Neural cell (in vitro differentiated cells): ENCODE data around the gene PDHA1.

Experiments
- EP300 ChIP-seq: fragments of 450-650 bp; conservative IDR thresholded peaks from 2 replicates; pipeline ENCODE4 v1.6.1; 2014; ENCODE audit warnings: antibody characterized with exemption, mild to moderate bottlenecking, moderate library complexity; ENCODE audit not compliant: poor library complexity, severe bottlenecking
- POLR2AphosphoS5 ChIP-seq: IDR thresholded peaks from 2 replicates; pipeline ENCODE4 v1.6.1; 2012
- RAD21 ChIP-seq: fragments of 450-650 bp; conservative IDR thresholded peaks from 2 replicates; pipeline ENCODE4 v1.6.1; 2014; ENCODE audit warnings: antibody characterized with exemption, mild to moderate bottlenecking, moderate library complexity
- SMC3 ChIP-seq: fragments of 450-650 bp; conservative IDR thresholded peaks from 2 replicates; pipeline ENCODE4 v1.6.1; 2014; ENCODE audit warnings: antibody characterized with exemption, mild to moderate bottlenecking, moderate library complexity; ENCODE audit not compliant: poor library complexity
- TF ChIP-seq, protein P1 (sequence below): fragments of 450-650 bp; IDR thresholded peaks from 2 replicates; pipeline ENCODE4 v1.5.1; 2014; ENCODE audit warnings: antibody characterized with exemption, mild to moderate bottlenecking, moderate library complexity; ENCODE audit not compliant: poor library complexity, severe bottlenecking
- TF ChIP-seq, protein P2 (sequence below): IDR thresholded peaks from 2 replicates; pipeline ENCODE4 v1.6.1; 2012; ENCODE audit warnings: borderline replicate concordance

DNA sequence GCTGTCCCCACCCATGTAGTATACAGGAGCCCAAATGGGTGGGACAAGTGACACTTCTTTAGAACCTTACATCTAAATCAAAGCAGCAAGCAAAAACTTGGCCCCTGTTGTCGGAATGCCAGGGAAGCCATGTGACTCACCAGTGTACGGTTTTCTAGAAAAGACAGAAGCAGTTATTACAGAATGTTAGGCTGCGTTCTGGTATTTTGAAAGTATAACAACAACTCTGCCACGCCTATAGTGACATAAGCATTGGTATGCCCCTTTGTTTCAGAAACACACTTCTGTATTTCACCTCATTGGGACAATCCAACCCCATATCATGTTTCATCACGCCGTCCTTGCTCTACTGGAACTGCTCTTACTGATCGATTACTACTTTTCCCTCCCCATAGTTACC is 14.8 kb downstream of the PDHA1 start:
- TF ChIP-seq, protein P1, sequence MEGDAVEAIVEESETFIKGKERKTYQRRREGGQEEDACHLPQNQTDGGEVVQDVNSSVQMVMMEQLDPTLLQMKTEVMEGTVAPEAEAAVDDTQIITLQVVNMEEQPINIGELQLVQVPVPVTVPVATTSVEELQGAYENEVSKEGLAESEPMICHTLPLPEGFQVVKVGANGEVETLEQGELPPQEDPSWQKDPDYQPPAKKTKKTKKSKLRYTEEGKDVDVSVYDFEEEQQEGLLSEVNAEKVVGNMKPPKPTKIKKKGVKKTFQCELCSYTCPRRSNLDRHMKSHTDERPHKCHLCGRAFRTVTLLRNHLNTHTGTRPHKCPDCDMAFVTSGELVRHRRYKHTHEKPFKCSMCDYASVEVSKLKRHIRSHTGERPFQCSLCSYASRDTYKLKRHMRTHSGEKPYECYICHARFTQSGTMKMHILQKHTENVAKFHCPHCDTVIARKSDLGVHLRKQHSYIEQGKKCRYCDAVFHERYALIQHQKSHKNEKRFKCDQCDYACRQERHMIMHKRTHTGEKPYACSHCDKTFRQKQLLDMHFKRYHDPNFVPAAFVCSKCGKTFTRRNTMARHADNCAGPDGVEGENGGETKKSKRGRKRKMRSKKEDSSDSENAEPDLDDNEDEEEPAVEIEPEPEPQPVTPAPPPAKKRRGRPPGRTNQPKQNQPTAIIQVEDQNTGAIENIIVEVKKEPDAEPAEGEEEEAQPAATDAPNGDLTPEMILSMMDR: no peak
- TF ChIP-seq POLR2AphosphoS5 (no peak), RAD21 (no peak), EP300 (no peak), SMC3 (no peak)
- TF ChIP-seq, protein P2, sequence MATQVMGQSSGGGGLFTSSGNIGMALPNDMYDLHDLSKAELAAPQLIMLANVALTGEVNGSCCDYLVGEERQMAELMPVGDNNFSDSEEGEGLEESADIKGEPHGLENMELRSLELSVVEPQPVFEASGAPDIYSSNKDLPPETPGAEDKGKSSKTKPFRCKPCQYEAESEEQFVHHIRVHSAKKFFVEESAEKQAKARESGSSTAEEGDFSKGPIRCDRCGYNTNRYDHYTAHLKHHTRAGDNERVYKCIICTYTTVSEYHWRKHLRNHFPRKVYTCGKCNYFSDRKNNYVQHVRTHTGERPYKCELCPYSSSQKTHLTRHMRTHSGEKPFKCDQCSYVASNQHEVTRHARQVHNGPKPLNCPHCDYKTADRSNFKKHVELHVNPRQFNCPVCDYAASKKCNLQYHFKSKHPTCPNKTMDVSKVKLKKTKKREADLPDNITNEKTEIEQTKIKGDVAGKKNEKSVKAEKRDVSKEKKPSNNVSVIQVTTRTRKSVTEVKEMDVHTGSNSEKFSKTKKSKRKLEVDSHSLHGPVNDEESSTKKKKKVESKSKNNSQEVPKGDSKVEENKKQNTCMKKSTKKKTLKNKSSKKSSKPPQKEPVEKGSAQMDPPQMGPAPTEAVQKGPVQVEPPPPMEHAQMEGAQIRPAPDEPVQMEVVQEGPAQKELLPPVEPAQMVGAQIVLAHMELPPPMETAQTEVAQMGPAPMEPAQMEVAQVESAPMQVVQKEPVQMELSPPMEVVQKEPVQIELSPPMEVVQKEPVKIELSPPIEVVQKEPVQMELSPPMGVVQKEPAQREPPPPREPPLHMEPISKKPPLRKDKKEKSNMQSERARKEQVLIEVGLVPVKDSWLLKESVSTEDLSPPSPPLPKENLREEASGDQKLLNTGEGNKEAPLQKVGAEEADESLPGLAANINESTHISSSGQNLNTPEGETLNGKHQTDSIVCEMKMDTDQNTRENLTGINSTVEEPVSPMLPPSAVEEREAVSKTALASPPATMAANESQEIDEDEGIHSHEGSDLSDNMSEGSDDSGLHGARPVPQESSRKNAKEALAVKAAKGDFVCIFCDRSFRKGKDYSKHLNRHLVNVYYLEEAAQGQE: no peak
